GM19025 (cell line): ENCODE results near the gene LLGL2.
A peak's percentile ranks its signal among the peaks of the same experiment; 100 is the strongest.
"Not testable (repeated sequence)": the region's sequence is repeated elsewhere in the genome, so short reads cannot be mapped to it uniquely, and the experiment has no call there.

Experiments
- ATAC-seq: cut with Tn5 transposase; IDR thresholded peaks from one replicate; pipeline ENCODE4 v1.9.1; 2021; ENCODE audit warnings: mild to moderate bottlenecking, low read depth, moderate library complexity; ENCODE audit not compliant: unreplicated experiment

Gene LLGL2

DNA sequence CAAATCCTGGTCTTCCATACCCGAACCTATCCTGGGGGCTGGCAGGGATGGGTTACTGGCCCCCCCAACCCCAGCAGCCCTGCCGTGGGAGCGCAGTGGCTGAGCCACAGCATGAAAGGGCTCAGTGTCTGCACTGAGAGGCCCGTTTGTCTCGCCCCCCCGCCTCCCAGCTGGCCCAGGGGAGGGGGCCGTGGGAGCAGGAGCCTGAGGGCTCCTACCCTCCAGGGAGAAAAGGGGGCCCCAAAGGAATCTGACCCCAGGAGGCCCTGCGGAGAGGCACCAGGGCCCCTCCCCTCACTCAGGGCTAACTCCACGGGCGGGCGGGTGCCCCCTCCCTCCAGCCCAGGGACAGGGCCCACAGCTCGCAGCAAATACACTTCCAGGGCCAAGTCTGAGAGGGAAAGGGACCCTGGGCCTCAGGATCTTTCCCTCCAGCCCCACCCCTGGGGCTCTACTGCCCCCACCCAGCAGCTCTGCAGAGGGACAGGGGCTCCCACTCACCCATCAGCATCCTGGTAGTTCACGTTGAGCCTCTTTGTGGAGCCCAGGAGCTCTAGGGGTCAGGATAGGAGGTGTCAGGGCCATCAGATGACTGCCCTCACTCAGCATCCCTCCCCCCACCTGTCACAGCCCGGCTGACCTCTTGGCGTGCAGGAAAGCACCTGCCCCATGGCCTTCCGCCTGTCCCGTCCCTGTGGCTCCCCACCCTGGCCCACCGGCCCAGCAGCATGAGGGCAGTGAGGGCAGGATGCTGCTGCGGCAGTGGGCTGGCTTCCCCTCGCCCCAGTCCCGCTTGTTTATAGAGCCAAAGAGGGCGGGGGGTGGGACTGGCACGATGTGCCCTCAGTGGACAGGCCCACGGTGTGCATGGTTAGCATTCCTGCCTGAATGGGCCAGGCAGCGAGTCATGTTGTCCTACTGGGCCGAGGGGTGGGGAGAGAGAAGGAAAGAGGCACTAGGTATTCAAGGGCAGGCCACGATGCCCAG, 17.5 kb upstream of the LLGL2 start:
- ATAC-seq: no peak

DNA sequence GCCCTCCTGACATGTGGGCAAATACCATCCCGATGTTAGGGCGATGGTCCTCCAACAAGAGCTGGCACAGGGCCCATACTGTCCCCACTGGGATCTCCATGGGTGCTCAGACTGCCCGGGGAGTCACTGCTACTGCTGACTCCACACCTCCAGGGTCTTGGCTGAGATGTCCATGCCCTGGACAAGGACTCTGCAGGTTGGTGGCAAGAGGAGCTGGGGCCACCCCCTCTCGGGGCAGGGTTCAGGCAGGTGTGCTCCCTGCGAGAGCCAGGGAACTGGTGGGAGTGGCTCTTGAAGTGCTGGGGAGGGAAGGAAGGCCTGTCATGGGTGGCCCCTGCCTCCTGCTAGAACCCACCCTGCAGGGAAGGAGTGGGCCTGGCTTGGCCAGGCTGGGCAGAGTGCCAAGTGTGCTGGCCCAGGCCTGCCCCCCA, 16.6 kb upstream of the LLGL2 start:
- ATAC-seq: no peak

DNA sequence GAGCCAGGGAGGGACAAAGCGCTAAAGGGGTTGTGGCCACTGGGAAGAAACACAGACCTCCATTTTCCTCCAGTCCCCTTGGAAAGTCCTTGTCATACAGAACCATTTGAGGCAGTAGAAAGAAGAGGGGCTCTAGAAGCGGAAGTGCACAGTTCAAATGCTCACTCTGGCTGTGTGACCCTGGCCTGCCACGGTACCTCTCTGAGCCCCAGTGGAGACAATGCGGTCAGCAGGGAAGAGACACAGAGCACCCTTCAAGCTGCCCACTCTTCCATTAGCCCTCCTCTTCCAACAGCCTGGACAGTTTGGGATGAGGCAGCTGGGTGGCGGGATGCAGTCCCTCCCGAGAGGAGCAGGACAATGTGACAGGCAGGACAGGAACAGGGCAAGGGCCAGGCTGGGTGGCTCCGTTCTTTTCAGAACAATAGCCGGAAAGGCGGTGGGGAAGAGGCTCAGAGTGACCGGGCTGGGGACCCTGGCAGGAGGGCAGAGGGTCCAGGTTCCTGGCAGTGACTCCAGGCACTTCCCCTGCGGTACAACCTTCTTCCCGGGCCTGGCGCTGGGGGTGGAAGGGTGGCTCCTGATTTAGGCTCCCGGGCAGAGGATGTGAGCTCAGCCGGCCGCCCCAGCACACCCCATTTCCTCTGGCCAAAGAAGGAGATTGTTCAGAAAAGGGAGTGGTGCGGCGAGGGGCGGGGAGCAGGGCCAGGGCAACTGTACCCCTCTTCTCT, 15.8 kb upstream of the LLGL2 start:
- ATAC-seq: no peak

DNA sequence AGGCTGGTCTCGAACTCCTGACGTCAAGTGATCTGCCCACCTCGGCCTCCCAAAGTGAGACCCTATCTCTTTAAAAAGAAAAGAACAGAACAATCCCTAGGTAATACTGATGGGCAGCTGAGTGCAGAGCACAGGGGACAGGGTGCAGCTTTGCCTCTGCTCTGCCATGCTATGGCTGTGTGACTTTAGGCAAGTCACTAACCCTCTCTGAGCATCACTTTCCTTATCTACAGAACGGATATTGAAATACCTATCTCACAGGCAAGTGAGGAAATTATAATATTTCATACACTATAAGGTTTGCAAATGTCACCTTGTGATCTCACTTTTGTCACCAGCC, 14.3 kb upstream of the LLGL2 start:
- ATAC-seq: no peak

DNA sequence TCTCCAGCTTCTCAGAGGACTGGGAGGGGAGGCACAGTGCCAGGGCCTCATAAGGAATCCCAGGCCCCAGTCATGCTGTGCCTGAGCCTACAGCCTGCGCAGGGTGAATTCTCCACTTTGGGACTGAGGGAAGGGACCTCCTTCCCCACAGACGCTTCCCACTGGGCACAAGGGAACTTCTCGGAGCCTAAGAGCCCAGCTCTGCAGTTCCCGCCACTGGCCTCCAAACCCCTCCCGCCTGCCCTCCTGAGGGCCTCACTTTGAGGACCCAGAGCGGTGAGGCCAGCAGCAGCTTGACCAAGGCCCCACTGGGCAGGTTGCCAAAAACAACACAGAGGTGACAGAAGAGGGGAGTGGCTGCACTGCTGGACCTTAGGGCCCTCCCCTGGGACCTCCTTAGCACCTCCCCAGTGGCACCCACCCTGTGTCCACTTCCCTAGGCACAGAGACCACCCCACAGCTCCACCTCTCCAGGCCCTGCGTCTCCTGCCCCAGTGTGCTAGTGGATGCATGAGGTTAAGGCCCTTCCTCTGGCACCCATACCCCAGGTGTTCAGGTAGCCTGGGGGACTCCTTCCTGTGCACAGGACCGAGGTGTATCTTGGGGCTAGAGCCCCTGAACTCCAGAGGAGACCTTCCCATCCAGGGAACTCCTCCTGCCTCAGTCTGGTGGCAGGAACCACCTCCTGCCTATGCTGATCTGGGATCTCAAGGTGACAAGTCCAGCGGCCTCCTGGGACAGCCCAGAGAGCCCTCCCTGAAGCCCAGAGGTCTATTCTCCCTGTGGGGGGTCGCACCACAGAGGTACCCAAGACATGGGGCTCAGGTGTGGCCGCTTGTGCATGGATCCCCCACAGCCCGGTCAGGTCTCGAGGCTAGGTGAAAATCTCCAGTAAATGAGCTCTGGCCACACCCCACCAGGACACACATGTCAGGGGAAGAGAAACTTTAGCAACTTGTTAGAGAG, 13.6 kb upstream of the LLGL2 start:
- ATAC-seq: no peak

DNA sequence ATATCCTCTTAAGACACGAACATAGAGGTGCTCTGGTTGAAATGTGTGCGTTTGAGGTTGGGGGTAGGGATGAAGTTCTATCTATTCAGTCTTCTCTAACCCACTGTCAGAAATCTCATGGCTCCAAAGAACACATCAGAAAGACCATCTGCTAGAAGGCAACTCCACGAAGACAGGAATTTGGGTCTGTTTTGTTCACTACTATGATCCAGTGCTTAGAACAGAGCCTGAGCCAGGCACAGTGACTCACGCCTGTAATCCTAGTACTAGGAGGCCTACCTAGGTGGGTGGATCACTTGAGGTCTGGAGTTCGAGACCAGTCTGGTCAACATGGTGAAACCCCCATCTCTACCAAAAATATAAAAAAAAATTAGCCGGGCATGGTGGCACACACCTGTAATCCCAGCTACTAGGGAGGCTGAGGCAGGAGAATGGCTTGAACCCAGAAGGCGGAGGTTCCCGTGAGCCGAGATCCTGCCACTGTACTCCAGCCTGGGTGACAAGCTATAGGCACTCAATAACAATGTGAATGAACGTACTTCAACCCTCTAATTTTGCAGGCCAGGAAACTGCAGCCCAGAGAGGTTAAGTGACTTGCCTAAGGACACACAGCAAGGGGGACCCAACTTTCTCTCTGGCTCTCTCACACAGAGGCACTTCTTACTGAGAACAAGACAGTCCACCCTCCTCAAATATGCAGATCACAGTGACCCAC, 12.4 kb upstream of the LLGL2 start:
- no peak for ATAC-seq

DNA sequence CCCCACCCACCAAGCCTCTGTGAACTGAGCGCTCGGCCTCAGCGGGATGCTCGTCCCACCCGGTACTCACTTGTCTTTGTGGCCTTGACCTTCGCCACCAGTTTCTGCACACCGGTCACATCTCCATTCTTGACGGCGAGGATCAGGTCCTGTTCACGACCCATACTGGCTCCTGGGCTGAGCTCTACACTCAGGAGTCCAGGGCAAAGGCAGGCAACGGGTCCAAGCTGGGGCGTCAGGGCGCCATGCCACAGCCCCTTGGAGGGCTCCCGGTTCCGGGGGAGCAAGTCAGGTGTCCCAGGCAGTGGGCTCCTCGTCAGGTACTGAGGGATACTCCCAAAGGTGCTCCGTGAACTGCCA, 11.9 kb upstream of the LLGL2 start:
- no peak for ATAC-seq

DNA sequence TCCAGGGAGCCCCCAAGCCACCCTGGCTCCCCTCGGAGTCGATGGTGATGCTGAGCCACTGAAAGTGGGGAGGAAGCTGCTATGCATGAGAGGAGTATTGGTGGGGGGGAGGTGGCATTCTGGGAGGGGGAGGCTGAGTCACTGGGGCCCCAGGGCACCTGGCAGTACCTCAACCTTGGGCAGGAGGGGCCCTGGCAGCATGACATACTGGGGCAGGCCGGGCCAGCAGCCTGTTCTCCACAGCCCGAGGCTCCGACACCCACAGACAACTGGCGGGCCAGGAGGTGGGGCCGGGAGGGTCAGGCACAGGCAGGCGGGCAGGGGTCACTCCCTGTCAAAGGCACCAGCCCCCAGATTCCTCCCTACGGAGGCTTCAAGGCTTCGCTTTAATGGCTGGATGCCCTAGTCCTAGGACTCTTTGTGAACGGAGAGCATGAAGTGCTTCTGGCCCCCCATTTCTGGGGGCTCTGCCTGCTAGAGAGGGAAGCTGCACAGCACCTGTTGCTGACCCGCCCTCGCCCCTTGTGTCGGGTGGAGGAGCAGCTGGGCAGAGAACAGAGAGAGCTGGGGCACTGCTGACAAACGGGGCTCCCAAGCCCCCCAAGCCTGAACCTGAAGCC, 11.1 kb upstream of the LLGL2 start:
- no peak for ATAC-seq

DNA sequence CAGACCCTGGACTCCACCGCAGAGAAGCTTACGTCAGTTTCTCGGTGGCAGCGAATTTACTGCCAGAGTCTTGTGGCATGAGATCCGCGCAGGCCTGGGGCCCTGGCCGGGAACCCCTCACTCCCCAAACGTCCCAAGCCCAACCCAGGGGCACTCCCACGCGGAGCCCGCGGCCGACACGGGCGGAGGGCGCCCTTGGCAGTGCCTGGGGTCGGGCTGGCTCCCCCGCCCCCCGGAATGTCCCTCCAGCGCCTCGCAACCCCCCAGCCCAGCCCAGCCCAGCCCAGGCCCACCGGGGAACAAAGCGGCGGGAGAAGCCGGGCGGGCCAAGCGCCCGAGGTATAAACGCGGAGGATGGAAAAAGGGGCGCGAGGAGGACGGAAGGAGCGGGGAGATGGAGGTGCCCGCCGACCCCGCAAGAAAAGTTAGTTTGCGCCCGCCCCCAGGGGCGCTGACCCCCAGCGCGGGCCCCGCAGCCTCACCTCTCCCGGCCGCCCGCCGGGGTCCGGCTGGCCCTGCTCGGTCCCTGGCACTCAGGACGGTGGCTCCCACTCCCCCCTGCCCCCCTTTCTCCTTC, 10.5 kb upstream of the LLGL2 start:
- no peak for ATAC-seq

DNA sequence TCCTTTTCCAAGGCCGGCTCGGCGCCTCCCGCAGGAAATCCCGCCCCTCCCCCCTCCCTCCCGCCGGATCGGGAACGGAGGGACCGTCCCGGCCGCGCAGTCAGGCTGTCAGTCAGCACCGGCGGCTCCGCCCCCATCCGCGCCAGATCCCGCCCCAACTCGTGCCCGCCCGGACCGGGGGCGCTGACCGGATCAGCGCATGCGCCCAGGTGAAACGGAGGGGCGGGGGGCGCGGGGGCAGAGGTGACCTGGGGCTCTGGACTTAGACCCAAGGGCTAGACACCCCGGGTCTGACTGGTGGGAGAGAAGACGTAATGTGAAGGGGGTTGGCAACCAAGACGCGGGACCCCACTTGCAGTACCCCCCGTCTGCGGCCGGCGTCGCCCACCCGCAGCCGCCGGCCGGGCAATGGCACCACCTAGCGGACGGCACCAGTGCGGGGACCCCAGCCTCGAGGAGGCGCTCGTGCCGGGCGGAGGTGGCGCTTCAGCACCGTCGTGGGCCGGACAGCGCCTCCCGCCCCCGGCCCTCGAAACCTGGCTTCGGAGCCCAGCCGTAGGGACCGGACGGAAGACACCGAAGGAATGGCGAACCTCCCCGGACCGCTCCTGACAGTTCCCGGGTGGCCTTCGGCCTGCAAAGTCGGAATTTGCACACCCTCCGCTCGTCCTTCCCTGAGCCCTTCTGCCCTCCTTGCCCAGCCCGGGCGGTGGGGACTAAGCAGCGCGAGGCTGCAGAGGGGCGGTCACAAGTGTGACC, 9.8 kb upstream of the LLGL2 start, which contains the start of gene CASKIN2:
CASKIN2 (minus strand) TSS at position 42 of the 759 bp plus-strand sequence. CDS start 1,733 bp downstream, outside the sequence.
- ATAC-seq: peak; percentile 2

DNA sequence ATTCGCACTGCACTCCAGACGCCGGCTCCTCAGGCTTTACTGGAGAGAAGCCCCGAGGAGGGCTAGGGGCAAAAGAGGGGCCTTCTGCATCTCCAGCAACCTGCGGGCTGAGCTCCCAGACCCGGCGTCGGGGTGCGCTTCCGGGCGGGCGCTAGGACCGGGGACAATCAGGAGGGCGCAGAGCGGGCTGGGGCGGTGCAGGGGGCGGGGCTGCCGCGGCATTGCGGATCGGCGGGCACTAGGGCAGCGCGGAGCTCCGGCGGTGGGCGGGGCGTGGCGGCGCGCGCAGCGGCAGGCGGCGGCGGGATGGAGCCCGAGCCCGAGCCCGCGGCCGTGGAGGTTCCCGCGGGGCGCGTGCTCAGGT, 9.3 kb upstream of the LLGL2 start, which contains the start of gene TSEN54:
TSEN54 (plus strand) TSS at position 274 of the 364 bp plus-strand sequence; CDS start at position 307, 33 bp downstream.
- peak; percentile 85 for ATAC-seq

DNA sequence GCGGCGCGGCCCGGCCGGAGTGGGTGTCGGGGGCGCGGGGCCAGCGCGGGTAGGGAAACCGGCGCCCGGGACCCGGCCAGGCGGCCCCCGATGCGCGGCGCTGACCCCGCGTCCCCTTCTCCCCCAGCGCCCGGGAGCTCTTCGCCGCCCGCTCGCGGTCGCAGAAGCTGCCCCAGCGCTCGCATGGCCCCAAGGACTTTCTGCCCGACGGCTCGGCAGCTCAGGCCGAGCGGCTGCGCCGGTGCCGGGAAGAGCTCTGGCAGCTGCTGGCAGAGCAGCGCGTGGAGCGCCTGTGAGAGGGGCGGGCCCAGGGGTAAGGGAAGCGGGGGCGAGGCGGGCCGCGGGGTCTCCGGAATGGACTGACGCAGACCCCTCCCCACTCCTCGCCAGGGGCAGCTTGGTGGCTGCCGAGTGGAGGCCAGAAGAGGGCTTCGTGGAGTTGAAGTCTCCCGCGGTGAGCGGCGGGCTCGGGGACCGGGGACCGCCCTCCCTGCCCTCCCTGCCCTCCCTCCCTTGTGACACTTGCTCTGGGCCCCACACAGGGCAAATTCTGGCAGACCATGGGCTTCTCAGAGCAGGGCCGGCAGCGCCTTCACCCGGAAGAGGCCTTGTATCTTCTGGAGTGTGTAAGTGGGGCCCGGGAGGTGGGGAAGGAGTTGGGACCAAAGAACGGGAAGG, 8.7 kb upstream of the LLGL2 start:
- ATAC-seq: peak; percentile 10

DNA sequence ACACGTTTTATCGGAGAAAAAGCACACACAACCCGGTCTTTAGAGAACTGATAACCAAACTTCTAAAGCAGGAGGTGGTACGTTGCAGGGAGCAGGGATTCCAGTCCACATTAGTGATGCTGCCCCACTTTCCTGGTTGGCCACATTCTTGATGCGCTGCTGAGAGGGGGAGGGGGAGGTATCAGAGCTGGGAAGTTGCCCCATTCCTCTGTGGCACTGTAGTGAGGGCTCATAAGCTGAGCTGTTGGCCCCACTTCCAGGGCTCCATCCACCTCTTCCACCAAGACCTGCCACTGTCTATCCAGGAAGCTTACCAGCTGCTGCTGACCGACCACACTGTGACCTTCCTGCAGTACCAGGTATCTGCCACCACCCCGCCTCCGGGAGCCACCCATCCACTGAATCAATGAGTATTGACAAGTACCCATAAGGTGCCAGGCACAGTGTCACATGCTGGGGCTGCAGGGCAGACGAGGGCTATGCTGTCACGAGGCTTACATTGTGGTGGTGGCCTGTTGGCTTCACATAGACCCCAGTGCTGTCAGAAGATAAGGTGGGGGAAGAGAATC, 8.1 kb upstream of the LLGL2 start:
- no peak for ATAC-seq

DNA sequence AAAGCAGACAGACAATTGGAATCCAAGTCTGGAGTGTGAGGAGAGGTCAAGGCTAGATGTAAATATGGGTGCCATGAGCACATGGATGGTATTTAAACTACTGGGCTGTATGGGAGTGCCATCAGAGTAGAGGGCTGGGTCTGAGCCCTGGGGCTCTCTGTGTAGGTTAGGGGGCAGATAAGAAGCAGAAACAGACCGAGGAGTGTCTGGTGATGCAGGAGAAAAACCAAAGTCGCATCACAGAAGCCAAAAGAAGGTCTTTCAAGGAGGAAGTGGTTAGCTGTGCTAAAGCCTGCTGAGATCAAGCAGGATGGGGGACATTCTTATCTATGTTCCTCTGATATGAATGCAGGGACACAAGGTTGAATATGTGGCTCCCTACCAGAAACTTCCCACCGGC, 7.3 kb upstream of the LLGL2 start:
- ATAC-seq: no peak

DNA sequence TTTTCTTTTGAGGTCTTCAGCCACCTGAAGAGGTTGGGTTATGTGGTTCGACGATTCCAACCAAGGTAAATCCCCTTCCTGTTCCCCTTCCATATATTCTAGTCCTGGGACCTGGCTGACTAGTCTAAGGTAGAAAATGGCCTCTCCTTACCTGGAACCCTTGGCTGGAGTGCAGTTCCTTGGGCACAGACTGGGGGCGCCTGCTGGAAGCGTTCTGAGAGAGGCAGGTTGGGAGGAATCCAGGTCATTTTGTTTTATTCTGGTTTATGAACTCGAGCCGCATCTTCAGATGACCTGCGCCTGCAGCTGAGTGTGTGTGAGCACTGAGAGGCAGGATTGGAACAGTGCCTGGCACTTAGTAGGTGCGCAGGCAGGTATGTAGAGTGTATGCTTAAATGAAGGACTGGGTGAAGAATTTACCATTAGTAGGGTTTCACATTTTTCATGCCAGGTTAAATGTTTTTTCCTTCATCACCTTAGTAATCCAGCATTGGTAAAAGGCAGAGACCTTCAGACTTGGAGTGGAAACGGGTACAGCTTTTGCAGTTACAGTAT, 6.4 kb upstream of the LLGL2 start:
- ATAC-seq: no peak

DNA sequence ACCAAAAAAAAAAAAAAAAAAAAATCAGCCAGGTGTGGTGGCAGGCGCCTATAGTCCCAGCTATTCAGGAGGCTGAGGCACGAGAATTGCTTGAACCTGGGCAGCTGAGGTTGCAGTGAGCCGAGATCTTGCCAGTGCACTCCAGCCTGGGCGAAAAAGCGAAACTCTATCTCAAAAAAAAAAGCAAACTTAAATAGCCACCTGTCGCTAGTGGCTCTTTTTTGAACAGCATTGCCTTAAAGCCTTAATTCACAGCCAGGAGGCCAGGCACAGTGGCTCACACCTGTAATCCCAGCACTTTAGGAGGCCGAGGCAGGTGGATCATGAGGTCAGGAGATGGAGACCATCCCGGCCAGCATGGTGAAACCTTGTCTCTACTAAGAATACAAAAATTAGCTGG, 5.1 kb upstream of the LLGL2 start:
- not testable (repeated sequence) for ATAC-seq

DNA sequence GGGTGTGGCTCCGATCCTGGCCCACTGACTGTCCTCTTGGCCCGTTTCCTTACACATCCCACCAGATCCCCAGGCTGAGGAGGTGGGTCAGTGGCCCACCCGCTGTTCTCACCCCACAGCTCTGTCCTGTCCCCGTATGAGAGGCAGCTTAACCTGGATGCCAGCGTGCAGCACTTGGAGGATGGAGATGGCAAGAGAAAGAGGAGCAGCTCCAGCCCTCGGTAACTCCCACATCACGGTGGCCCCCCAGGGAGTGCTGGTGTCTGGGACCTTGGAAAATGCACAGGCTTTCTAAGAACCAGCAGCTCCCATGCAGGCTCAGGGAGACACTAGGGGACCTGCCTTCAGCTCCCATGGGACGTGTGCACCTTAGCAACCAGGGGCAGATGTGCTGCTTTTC, 4.2 kb upstream of the LLGL2 start:
- ATAC-seq: no peak
